Tibial artery (tissue), 4 donors: ENCODE measurements around the gene TRIM28.

Source experiments
- DNase-seq, 2 donors: peaks; one replicate each; pipeline ENCODE4 v3.0.0-alpha.2; 2019
- H3K27ac ChIP-seq, 2 donors: fragments of 200-600 bp; sonication (generic) in 1 of 2; 1 replicate in 1 of 2; 2 replicates in 1 of 2; pipeline ENCODE4 v1.5.1; 2018 to 2019; ENCODE audit warnings: mild to moderate bottlenecking in 1 of 2
- H3K27me3 ChIP-seq, 2 donors: fragments of 200-600 bp; sonication (generic) in 1 of 2; one replicate each; pipeline versions ENCODE4 v1.5.1 to v1.6.0; 2016 to 2019
- H3K36me3 ChIP-seq, 3 donors: fragments of 200-600 bp; sonication (generic) in 2 of 3; one replicate each; pipeline ENCODE4 v1.5.1; 2016 to 2019; ENCODE audit warnings: mild to moderate bottlenecking in 2 of 3
- H3K4me1 ChIP-seq, 4 donors: fragments of 200-600 bp; sonication (generic) in 2 of 4; 1 replicate in 3 of 4; 2 replicates in 1 of 4; pipeline ENCODE4 v1.5.1; 2016 to 2019
- H3K4me3 ChIP-seq, 2 donors: fragments of 200-600 bp; sonication (generic) in 1 of 2; 1 replicate in 1 of 2; 2 replicates in 1 of 2; pipeline ENCODE4 v1.5.1; 2018 to 2019; ENCODE audit warnings: mild to moderate bottlenecking in 2 of 2
- H3K9me3 ChIP-seq, 3 donors: fragments of 200-600 bp; sonication (generic) in 1 of 3; one replicate each; pipeline ENCODE4 v1.5.1; 2016 to 2019
- CTCF ChIP-seq, 2 experiments: fragments of 200-600 bp in 1 of 2; fragments of 450-650 bp in 1 of 2; IDR thresholded peaks; one replicate each; pipeline ENCODE4 v1.5.1; 2017 to 2019; ENCODE audit warnings: antibody characterized with exemption in 2 of 2, mild to moderate bottlenecking in 1 of 2, moderate library complexity in 1 of 2
- intact Hi-C: fragments of 100-400 bp; cut with DNase I; formaldehyde crosslinking; loops from one replicate; pipeline ENCODE4 v1.15.0; 2023; ENCODE audit warnings: low total_unique reads

The TRIM28 gene

GRCh38 chr19:58519087-58519354 is 24.8 kb upstream of the TRIM28 start:
- intact Hi-C loops, result loop anchor here (5.0 kb wide), 1 partner anchor 42 kb away; the partner anchor contains the start of gene ZNF446
- peaks cover 16 to 55% (median 39%) of the 10 kb centered on the region in 4 donors for H3K4me1 ChIP-seq

GRCh38 chr19:58519355-58520256 is 24.3 kb upstream of the TRIM28 start, which contains the start of gene ZBTB45:
Gene ZBTB45 (minus strand): TSS chr19:58519810. CDS start chr19:58517673, 2,137 bp downstream.
- Histone ChIP-seq H3K36me3 (peaks cover 15 to 25% (median 17%) of the 10 kb centered on the region in 3 donors), H3K4me1 (peaks cover 16 to 49% (median 33%) of the 10 kb centered on the region in 4 donors), H3K9me3 (no peaks in the 10 kb centered on the region), H3K27ac (peak within 1 kb of the TSS; percentile 97 to 98), H3K4me3 (peak within 1 kb of the TSS; percentile 89 to 95), H3K27me3 (no peaks in the 10 kb centered on the region)
- peak; percentile 75 to 77 for TF ChIP-seq CTCF (IDR thresholded peaks at IDR 0.05)
- intact Hi-C loops, result loop anchor here (5.0 kb wide), 1 partner anchor 42 kb away; the partner anchor contains the start of gene ZNF446
- DNase-seq, result peak; percentile 91 to 96

More at GRCh38 chr19:58519087-58519354, 24.8 kb upstream of the TRIM28 start:
- Histone ChIP-seq H3K36me3 (peaks cover 15 to 25% (median 17%) of the 10 kb centered on the region in 3 donors), H3K9me3 (no peaks in the 10 kb centered on the region), H3K27me3 (no peaks in the 10 kb centered on the region), H3K27ac (peak overlapping the region; percentile 97 to 98), H3K4me3 (peak overlapping the region; percentile 89 to 95)
- no peak for TF ChIP-seq CTCF (IDR thresholded peaks at IDR 0.05)
- peak; percentile 59 to 79 for DNase-seq

- DNase-seq, result no peak
- Histone ChIP-seq H3K27ac (peak overlapping the region; percentile 97 to 98), H3K36me3 (peaks cover 15 to 22% (median 17%) of the 10 kb centered on the region in 3 donors), H3K27me3 (no peaks in the 10 kb centered on the region), H3K4me3 (peak overlapping the region; percentile 89 to 95), H3K9me3 (no peaks in the 10 kb centered on the region), H3K4me1 (peaks cover 16 to 45% (median 31%) of the 10 kb centered on the region in 4 donors)
- no peak for TF ChIP-seq CTCF (IDR thresholded peaks at IDR 0.05)
- intact Hi-C loops, result no loop called here
Measured at GRCh38 chr19:58520257-58520599, 23.6 kb upstream of the TRIM28 start.

- Histone ChIP-seq H3K9me3 (no peaks in the 10 kb centered on the region), H3K27me3 (no peaks in the 10 kb centered on the region), H3K4me1 (peaks cover 16 to 32% (median 26%) of the 10 kb centered on the region in 4 donors), H3K36me3 (peaks cover 7 to 8% (median 8%) of the 10 kb centered on the region in 3 donors), H3K27ac (no peak overlapping the region), H3K4me3 (no peak overlapping the region)
- TF ChIP-seq CTCF (IDR thresholded peaks at IDR 0.05), result no peak
- DNase-seq, result no peak
- intact Hi-C loops, result no loop called here
Measured at GRCh38 chr19:58521651-58522050, 22.2 kb upstream of the TRIM28 start.

GRCh38 chr19:58522709-58523108 is 21.2 kb upstream of the TRIM28 start:
- DNase-seq, result no peak
- Histone ChIP-seq H3K27me3 (peaks cover 0 to 1% of the 10 kb centered on the region in 2 donors), H3K36me3 (no peaks in the 10 kb centered on the region), H3K9me3 (no peaks in the 10 kb centered on the region), H3K4me1 (peaks cover 12 to 22% (median 19%) of the 10 kb centered on the region in 4 donors), H3K4me3 (no peak overlapping the region), H3K27ac (no peak overlapping the region)
- no peak for TF ChIP-seq CTCF (IDR thresholded peaks at IDR 0.05)
- intact Hi-C loops, result no loop called here
